WTC11 (cell line): ENCODE results near the gene LRRC18. TPM values are rescaled to one million over a fixed set of nuclear protein-coding genes. Genes with fewer than 3 reads are reported as not detected.

ENCODE experiments used
- ATAC-seq: fragments of 200-7000 bp; cut with Tn5 transposase; 2 replicates; pipeline ENCODE4 v1.10.0; 2021; ENCODE audit warnings: mild to moderate bottlenecking, moderate library complexity
- CTCF ChIA-PET: fragments of 300-600 bp; sonication (Branson Sonifier 250); formaldehyde crosslinking; loops from one replicate; lab custom pipeline; 2021; ENCODE audit warnings: antibody characterized with exemption; lab: Charles Lee
- POLR2A ChIA-PET: fragments of 350-600 bp; sonication (Branson Sonifier 250); formaldehyde crosslinking; loops from one replicate; lab custom pipeline; 2021; ENCODE audit warnings: antibody characterized with exemption; lab: Charles Lee
- DNase-seq: peaks from one replicate; pipeline ENCODE4 v3.0.0; 2021; ENCODE audit warnings: low spot score
- H3K27ac Mint-ChIP-seq: 2 replicates; pipeline ENCODE4 v1.8.0; 2021; ENCODE audit warnings: mixed read lengths
- H3K27me3 Mint-ChIP-seq: 2 replicates; pipeline ENCODE4 v1.8.0; 2021; ENCODE audit warnings: low read depth, mild to moderate bottlenecking, moderate library complexity, mixed read lengths
- H3K36me3 Mint-ChIP-seq: 2 replicates; pipeline ENCODE4 v1.8.0; 2021; ENCODE audit warnings: mixed read lengths
- H3K4me1 Mint-ChIP-seq: 2 replicates; pipeline ENCODE4 v1.8.0; 2022; ENCODE audit warnings: mixed read lengths
- H3K4me3 Mint-ChIP-seq: 2 replicates; pipeline ENCODE4 v1.8.0; 2021; ENCODE audit warnings: mild to moderate bottlenecking, moderate library complexity, mixed read lengths
- H3K9me3 Mint-ChIP-seq: 2 replicates; pipeline ENCODE4 v1.8.0; 2021; ENCODE audit warnings: mixed read lengths
- AFF4 ChIP-seq: sonication (generic); formaldehyde crosslinking; IDR thresholded peaks from 2 replicates; pipeline ENCODE4 v1.8.1; 2023; ENCODE audit warnings: mild to moderate bottlenecking, missing genetic modification reagents, borderline replicate concordance
- GTF2I ChIP-seq: fragments of 250-450 bp; sonication (Bioruptor Pico); conservative IDR thresholded peaks from 2 replicates; pipeline ENCODE4 v1.4.0; 2021; ENCODE audit warnings: mild to moderate bottlenecking
- MXD4 ChIP-seq: fragments of 250-450 bp; sonication (Bioruptor Pico); IDR thresholded peaks from 2 replicates; pipeline ENCODE4 v1.8.0; 2021; ENCODE audit warnings: mild to moderate bottlenecking, moderate library complexity, borderline replicate concordance
- PREB ChIP-seq: sonication (generic); formaldehyde crosslinking; IDR thresholded peaks from 2 replicates; pipeline ENCODE4 v1.8.1; 2022; ENCODE audit warnings: mild to moderate bottlenecking, missing genetic modification reagents, moderate library complexity, borderline replicate concordance
- RORB ChIP-seq: fragments of 250-450 bp; sonication (Bioruptor Pico); IDR thresholded peaks from 2 replicates; pipeline ENCODE4 v1.9.0; 2021; ENCODE audit warnings: mild to moderate bottlenecking
- SMAD4 ChIP-seq: sonication (generic); formaldehyde crosslinking; IDR thresholded peaks from 2 replicates; pipeline ENCODE4 v1.8.0; 2022; ENCODE audit warnings: mild to moderate bottlenecking, missing genetic modification reagents
- TEAD1 ChIP-seq: sonication (generic); formaldehyde crosslinking; IDR thresholded peaks from 2 replicates; pipeline ENCODE4 v1.8.0; 2022; ENCODE audit warnings: mild to moderate bottlenecking, missing genetic modification reagents
- USF1 ChIP-seq: sonication (generic); formaldehyde crosslinking; IDR thresholded peaks from 2 replicates; pipeline ENCODE4 v1.8.0; 2022; ENCODE audit warnings: mild to moderate bottlenecking, missing genetic modification reagents
- ZBTB43 ChIP-seq: sonication (generic); formaldehyde crosslinking; IDR thresholded peaks from 2 replicates; pipeline ENCODE4 v1.8.1; 2023; ENCODE audit warnings: mild to moderate bottlenecking, missing genetic modification reagents
- ZNF232 ChIP-seq: sonication (generic); formaldehyde crosslinking; IDR thresholded peaks from 2 replicates; pipeline ENCODE4 v1.8.0; 2022; ENCODE audit warnings: mild to moderate bottlenecking, missing genetic modification reagents
- ZNF416 ChIP-seq: fragments of 250-450 bp; sonication (Bioruptor Pico); IDR thresholded peaks from 2 replicates; pipeline ENCODE4 v1.9.0; 2021; ENCODE audit warnings: mild to moderate bottlenecking, inconsistent platforms
- ZNF423 ChIP-seq: fragments of 250-450 bp; sonication (Bioruptor Pico); IDR thresholded peaks from 2 replicates; pipeline ENCODE4 v2.1.2; 2022; ENCODE audit warnings: mild to moderate bottlenecking, moderate library complexity
- ZNF425 ChIP-seq: fragments of 250-450 bp; sonication (Bioruptor Pico); conservative IDR thresholded peaks from 2 replicates; pipeline ENCODE4 v1.9.0; 2021; ENCODE audit warnings: mild to moderate bottlenecking
- total RNA-seq: library from RNA; stranded (reverse); gene quantifications from 3 replicates; pipeline ENCODE4 v1.2.3, GENCODE V29; 2021
- TF ChIP-seq, protein P1 (sequence below): sonication (generic); formaldehyde crosslinking; IDR thresholded peaks from 2 replicates; pipeline ENCODE4 v1.8.1; 2022; ENCODE audit warnings: missing genetic modification reagents, borderline replicate concordance

The LRRC18 gene
- total RNA-seq, 1 experiment from 2014 or later, result not detected

GRCh38 chr10:48895803-48896195, 43.8 kb downstream of the LRRC18 start (continued):
- TF ChIP-seq, protein P1, sequence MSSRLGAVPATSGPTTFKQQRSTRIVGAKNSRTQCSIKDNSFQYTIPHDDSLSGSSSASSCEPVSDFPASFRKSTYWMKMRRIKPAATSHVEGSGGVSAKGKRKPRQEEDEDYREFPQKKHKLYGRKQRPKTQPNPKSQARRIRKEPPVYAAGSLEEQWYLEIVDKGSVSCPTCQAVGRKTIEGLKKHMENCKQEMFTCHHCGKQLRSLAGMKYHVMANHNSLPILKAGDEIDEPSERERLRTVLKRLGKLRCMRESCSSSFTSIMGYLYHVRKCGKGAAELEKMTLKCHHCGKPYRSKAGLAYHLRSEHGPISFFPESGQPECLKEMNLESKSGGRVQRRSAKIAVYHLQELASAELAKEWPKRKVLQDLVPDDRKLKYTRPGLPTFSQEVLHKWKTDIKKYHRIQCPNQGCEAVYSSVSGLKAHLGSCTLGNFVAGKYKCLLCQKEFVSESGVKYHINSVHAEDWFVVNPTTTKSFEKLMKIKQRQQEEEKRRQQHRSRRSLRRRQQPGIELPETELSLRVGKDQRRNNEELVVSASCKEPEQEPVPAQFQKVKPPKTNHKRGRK (CRISPR knock-in tag), result no peak
- TF ChIP-seq GTF2I (no peak), TEAD1 (CRISPR knock-in tag) (no peak)
- TF ChIP-seq, all 79 proteins: peak for 0

- POLR2A ChIA-PET, result no interaction called here
- ATAC-seq, result no peak
- TF ChIP-seq AFF4 (CRISPR knock-in tag) (no peak), ZNF423 (CRISPR knock-in tag) (no peak), ZBTB43 (no peak), ZNF232 (CRISPR knock-in tag) (no peak), MXD4 (CRISPR knock-in tag) (no peak), ZNF416 (no peak), USF1 (CRISPR knock-in tag) (no peak)
- H3K4me1 Mint-ChIP-seq, result peaks cover 3% of the 10 kb centered on the region; the same call in 1 of the 2 replicates
- H3K27me3 Mint-ChIP-seq, result no peaks in the 10 kb centered on the region
- no peak overlapping the region for H3K27ac Mint-ChIP-seq
- no peaks in the 10 kb centered on the region for H3K36me3 Mint-ChIP-seq
- CTCF ChIA-PET, result no interaction called here
- DNase-seq, result no peak
- no peak overlapping the region for H3K4me3 Mint-ChIP-seq
- no peaks in the 10 kb centered on the region for H3K9me3 Mint-ChIP-seq
Observed at GRCh38 chr10:48894911-48895802, 44.5 kb downstream of the LRRC18 start.

GRCh38 chr10:48890888-48891850, 48.5 kb downstream of the LRRC18 start:
- no peaks in the 10 kb centered on the region for H3K27me3 Mint-ChIP-seq
- H3K4me3 Mint-ChIP-seq, result no peak overlapping the region
- DNase-seq (no peak), ATAC-seq (no peak)
- ChIA-PET CTCF (no interaction called here), POLR2A (no interaction called here)
- no peaks in the 10 kb centered on the region for H3K9me3 Mint-ChIP-seq
- peaks cover 3% of the 10 kb centered on the region; the same call in 1 of the 2 replicates for H3K4me1 Mint-ChIP-seq
- no peak overlapping the region for H3K27ac Mint-ChIP-seq
- H3K36me3 Mint-ChIP-seq, result no peaks in the 10 kb centered on the region
- no peak for TF ChIP-seq ZNF425 (CRISPR knock-in tag)
- TF ChIP-seq RORB, result no peak
- TF ChIP-seq PREB, result no peak
- TF ChIP-seq SMAD4 (CRISPR knock-in tag), result no peak
- TF ChIP-seq AFF4 (CRISPR knock-in tag), result no peak
